ENCODE measurements around the gene TNRC6C. TPM values are rescaled to one million over a fixed set of nuclear protein-coding genes. Genes with fewer than 3 reads are reported as not detected.

TNRC6C gene
- total and polyA plus RNA-seq, 2 of the 13 experiments (the other 11 are each of a cell fraction or from before 2014, with no cell fraction given), result 0.66 to 4.9 TPM

DNA sequence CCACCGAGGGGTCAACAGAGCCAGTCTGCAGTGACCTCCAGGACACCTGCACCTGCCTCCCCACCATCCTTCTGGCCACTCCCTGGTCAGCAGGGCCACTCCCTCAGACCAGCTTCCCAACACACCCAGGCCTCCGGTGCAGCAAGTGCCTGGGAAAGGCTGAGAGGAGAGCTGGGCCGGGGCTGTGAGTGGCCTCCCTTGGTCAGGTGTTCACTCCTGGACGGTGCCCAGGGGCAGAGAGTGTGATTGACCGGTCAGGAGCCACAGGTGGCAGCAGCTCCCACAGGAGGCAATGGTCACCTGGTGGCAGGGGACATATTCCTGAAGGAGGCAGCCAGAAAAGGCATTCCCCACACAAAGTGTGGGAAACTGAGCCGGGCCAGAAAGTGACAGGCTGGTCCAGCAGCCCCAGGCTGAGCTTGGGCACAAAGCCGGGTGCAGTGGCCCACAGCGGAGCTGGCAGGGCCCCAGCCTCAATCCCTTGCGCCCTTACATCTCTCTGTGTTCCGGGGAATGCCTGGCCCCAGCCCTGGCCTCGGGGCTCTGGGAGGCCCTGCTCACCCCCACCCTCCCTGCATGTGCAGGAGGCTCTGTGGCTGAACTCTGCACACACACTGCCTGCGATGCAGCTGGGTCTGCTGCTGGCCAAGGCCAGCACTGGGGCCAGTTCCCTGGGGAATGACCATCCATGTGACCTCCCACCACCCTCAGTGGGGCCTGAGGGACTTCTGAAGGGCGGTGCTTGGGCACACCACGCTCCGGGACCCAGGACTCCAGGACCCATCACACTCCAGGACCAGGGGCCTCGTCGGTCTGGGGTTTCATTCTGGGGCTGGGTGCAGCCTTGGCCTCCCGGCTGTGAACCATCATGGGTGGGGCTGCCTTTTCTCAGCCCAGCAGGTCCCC, 186.5 kb downstream of the TNRC6C start (continued):
- TF ChIP-seq, protein P1, sequence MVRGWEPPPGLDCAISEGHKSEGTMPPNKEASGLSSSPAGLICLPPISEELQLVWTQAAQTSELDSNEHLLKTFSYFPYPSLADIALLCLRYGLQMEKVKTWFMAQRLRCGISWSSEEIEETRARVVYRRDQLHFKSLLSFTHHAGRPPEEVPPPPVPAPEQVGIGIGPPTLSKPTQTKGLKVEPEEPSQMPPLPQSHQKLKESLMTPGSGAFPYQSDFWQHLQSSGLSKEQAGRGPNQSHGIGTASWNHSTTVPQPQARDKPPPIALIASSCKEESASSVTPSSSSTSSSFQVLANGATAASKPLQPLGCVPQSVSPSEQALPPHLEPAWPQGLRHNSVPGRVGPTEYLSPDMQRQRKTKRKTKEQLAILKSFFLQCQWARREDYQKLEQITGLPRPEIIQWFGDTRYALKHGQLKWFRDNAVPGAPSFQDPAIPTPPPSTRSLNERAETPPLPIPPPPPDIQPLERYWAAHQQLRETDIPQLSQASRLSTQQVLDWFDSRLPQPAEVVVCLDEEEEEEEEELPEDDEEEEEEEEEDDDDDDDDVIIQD (CRISPR knock-in tag; IDR thresholded peaks at IDR 0.05; ENCODE audit: low read depth), result peak; percentile 24; the same call in 1 of the 2 replicates
- TF ChIP-seq, protein P2, sequence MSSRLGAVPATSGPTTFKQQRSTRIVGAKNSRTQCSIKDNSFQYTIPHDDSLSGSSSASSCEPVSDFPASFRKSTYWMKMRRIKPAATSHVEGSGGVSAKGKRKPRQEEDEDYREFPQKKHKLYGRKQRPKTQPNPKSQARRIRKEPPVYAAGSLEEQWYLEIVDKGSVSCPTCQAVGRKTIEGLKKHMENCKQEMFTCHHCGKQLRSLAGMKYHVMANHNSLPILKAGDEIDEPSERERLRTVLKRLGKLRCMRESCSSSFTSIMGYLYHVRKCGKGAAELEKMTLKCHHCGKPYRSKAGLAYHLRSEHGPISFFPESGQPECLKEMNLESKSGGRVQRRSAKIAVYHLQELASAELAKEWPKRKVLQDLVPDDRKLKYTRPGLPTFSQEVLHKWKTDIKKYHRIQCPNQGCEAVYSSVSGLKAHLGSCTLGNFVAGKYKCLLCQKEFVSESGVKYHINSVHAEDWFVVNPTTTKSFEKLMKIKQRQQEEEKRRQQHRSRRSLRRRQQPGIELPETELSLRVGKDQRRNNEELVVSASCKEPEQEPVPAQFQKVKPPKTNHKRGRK (CRISPR knock-in tag; IDR thresholded peaks at IDR 0.05), result no peak
- TF ChIP-seq SALL2 (CRISPR knock-in tag; IDR thresholded peaks at IDR 0.05) (no peak), GZF1 (CRISPR knock-in tag; IDR thresholded peaks at IDR 0.05) (peak; percentile 75; the same call in 1 of the 2 replicates), ATF1 (CRISPR knock-in tag; IDR thresholded peaks at IDR 0.05) (no peak), HOXA3 (CRISPR knock-in tag; IDR thresholded peaks at IDR 0.05) (peak; percentile 78), ZNF432 (CRISPR knock-in tag; IDR thresholded peaks at IDR 0.05; ENCODE audit: borderline replicate concordance) (no peak), SIN3B (IDR thresholded peaks at IDR 0.05; ENCODE audit: low read length) (no peak), ZNF644 (CRISPR knock-in tag; IDR thresholded peaks at IDR 0.05; ENCODE audit: low read depth) (peak; percentile 53; the same call in 1 of the 2 replicates), KDM5A (IDR thresholded peaks at IDR 0.05; ENCODE audit: borderline replicate concordance, low read length) (no peak), ZIK1 (CRISPR knock-in tag; IDR thresholded peaks at IDR 0.05; ENCODE audit: borderline replicate concordance, low read depth) (no peak; the same call in none of the 2 replicates), GTF3A (CRISPR knock-in tag; conservative IDR thresholded peaks at IDR 0.05) (no peak), ZNF569 (CRISPR knock-in tag; IDR thresholded peaks at IDR 0.05; ENCODE audit: borderline replicate concordance) (no peak), ZNF577 (CRISPR knock-in tag; IDR thresholded peaks at IDR 0.05; ENCODE audit: borderline replicate concordance, low read depth) (0 out of 2 replicates have a peak, but pooled peaks have one; percentile 21), SP140L (CRISPR knock-in tag; IDR thresholded peaks at IDR 0.05; ENCODE audit: borderline replicate concordance) (no peak; the same call in 1 of the 2 replicates), RFXAP (CRISPR knock-in tag; IDR thresholded peaks at IDR 0.05; ENCODE audit: borderline replicate concordance) (no peak), RFXANK (CRISPR knock-in tag; IDR thresholded peaks at IDR 0.05) (no peak), POLR2G (IDR thresholded peaks at IDR 0.05; ENCODE audit: low read depth, low read length) (no peak), KDM2A (CRISPR knock-in tag; IDR thresholded peaks at IDR 0.05; ENCODE audit: borderline replicate concordance, low read depth) (peak; percentile 1; the same call in 1 of the 2 replicates), CHCHD3 (CRISPR knock-in tag; IDR thresholded peaks at IDR 0.05) (no peak), ZKSCAN1 (IDR thresholded peaks at IDR 0.05; ENCODE audit: low read length) (no peak), NAIF1 (CRISPR knock-in tag; IDR thresholded peaks at IDR 0.05; ENCODE audit: borderline replicate concordance) (peak; percentile 66; the same call in 1 of the 2 replicates), ZSCAN9 (CRISPR knock-in tag; IDR thresholded peaks at IDR 0.05; ENCODE audit: borderline replicate concordance) (peak; percentile 50; the same call in 1 of the 2 replicates), IKZF1 (IDR thresholded peaks at IDR 0.05) (no peak), ZNF441 (CRISPR knock-in tag; IDR thresholded peaks at IDR 0.05; ENCODE audit: borderline replicate concordance) (peak; percentile 59; the same call in 1 of the 2 replicates), MTF1 (CRISPR knock-in tag; IDR thresholded peaks at IDR 0.05) (no peak)
- TF ChIP-seq, protein P3, sequence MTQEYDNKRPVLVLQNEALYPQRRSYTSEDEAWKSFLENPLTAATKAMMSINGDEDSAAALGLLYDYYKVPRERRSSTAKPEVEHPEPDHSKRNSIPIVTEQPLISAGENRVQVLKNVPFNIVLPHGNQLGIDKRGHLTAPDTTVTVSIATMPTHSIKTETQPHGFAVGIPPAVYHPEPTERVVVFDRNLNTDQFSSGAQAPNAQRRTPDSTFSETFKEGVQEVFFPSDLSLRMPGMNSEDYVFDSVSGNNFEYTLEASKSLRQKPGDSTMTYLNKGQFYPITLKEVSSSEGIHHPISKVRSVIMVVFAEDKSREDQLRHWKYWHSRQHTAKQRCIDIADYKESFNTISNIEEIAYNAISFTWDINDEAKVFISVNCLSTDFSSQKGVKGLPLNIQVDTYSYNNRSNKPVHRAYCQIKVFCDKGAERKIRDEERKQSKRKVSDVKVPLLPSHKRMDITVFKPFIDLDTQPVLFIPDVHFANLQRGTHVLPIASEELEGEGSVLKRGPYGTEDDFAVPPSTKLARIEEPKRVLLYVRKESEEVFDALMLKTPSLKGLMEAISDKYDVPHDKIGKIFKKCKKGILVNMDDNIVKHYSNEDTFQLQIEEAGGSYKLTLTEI (CRISPR knock-in tag; conservative IDR thresholded peaks at IDR 0.05), result no peak
